ENCODE results near the gene OSBPL10.

GRCh38 chr3:31639828-31640227 lies 341.2 kb downstream of the OSBPL10 start:
- TF ChIP-seq CTCF (IDR thresholded peaks at IDR 0.05) (no peak), EZH2 (IDR thresholded peaks at IDR 0.05; ENCODE audit: borderline replicate concordance, insufficient read depth, low read depth, low read length, poor library complexity, severe bottlenecking) (no peak)

All from B cell (primary cell).